ENCODE results near the gene GEMIN5.
"Not testable (repeated sequence)": the region's sequence is repeated elsewhere in the genome, so short reads cannot be mapped to it uniquely, and the experiment has no call there.

The GEMIN5 gene

DNA sequence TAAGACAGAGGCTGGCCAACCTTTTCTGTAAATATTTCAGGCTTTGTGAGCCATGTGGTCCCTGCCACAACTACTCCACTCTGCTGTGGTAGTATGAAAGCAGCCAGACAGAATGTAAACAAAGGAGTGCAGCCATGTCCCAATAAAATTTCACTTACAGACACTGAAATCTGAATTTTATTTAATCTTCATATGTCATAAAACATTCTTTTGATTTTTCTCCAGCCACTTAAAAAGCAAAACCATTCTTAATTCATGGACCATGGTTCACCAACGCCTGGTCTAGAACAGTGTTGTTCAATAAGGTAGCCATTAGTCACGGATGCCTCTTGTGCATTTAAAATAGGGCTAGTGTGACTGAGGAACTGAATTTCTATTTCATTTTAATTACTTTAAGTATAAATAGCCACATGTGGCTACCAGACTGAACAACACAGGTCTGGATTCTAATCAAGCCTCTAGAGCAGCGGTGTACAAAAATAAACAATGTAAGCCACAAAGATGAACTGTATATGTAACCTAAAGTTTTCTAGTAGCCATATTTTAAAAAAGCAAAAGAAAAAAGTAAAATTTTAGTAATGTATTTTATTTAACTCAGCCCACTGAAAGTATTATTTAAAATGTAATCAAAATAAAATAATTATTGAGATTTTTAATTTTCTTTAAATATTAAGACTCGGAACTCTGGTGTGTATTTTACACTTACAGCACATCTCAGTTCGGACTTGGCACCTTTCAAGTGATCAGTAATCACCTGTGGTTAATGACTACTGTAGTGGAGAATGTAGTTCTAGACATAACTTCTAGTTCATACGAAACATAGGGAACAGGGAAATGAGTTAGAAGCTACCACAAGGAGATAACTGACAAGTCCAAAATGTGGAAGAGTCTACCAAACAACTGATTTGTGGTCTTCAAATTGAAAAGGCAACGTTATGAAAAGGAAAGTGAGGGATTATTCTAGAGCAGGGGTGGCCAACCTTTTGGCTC lies 14.3 kb downstream of the GEMIN5 start:
- no peak overlapping the region for H3K4me3 Mint-ChIP-seq
- H3K9me3 Mint-ChIP-seq: no peaks in the 10 kb centered on the region
- peaks cover 21 to 37% of the 10 kb centered on the region in 2 donors for H3K36me3 Mint-ChIP-seq
- no peak overlapping the region for H3K27ac Mint-ChIP-seq
- DNase-seq (no peak), ATAC-seq (replicated peaks) (no peak)
- no peaks in the 10 kb centered on the region for H3K27me3 Mint-ChIP-seq
- H3K4me1 Mint-ChIP-seq: no peaks in the 10 kb centered on the region

DNA sequence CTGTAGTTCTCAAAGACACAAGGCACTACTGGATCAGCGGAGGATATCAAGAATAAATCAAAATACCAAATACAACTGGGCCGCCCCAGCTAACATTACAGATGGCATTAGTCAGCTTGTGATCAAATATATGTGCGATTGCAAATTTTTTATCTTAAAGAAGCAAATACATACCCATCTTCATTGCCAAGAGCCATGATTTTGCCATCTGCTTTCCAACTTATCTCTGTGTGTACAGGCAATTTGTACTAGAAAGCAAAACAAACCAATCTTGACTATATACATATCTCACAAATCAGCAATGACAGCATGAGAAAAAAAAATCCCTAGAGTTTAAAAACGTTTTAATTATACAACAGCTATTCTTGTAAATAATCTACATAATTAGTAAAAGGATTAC lies 20.3 kb downstream of the GEMIN5 start:
- H3K36me3 Mint-ChIP-seq: peaks cover 11 to 27% of the 10 kb centered on the region in 2 donors
- H3K4me1 Mint-ChIP-seq: no peaks in the 10 kb centered on the region
- H3K4me3 Mint-ChIP-seq: no peak overlapping the region

DNA sequence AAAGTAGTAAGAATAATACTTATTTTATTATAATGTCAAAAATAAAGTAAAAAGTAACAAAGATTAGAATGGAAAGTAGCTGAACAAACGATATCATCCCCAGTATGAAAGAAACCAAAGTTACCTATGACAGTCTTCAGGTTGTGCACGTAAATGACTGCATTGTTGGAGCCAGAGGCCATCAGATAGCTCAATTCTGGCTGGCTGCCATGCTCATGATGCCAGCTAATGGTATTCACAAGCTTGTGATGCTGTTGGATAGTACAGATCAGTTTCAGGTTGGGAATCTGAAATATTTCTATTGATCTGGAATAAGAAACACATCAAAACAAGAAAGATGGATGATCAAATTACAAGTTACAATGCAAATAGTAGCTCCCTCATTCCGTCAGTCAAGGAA lies 21.1 kb downstream of the GEMIN5 start:
- ATAC-seq (replicated peaks): no peak
- no peak overlapping the region for H3K4me3 Mint-ChIP-seq
- peaks cover 13 to 34% of the 10 kb centered on the region in 2 donors for H3K36me3 Mint-ChIP-seq

More for the DNA sequence above, 20.3 kb downstream of the GEMIN5 start:
- Mint-ChIP-seq H3K27me3 (no peaks in the 10 kb centered on the region), H3K27ac (peak overlapping the region; percentile 9), H3K9me3 (no peaks in the 10 kb centered on the region)
- DNase-seq: no peak
- no peak for ATAC-seq (replicated peaks)

DNA sequence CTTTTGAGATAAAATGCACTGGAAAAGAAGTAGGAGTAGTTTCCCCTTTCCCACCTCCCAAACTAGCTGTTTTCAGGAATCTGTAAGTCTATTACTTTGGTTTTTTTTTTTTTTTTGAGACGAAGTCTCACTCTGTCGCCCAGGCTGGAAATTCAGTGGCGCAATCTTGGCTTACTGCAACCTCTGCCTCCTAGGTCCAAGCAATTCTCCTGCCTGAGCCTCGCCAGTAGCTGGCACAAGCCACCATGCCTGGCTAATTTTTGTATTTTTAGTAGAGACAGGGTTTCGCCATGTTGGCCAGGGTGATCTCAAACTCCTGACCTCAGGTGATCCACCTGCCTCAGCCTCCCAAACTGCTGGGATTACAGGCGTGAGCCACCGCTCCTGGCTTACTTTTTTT lies 32.4 kb downstream of the GEMIN5 start:
- peaks cover 34 to 47% of the 10 kb centered on the region in 2 donors for H3K36me3 Mint-ChIP-seq
- H3K4me3 Mint-ChIP-seq; DNase-seq; H3K27me3 Mint-ChIP-seq; H3K27ac Mint-ChIP-seq; H3K4me1 Mint-ChIP-seq; ATAC-seq (replicated peaks); H3K9me3 Mint-ChIP-seq: not testable (repeated sequence)

More for the DNA sequence above, 21.1 kb downstream of the GEMIN5 start:
- Mint-ChIP-seq H3K4me1 (no peaks in the 10 kb centered on the region), H3K9me3 (no peaks in the 10 kb centered on the region), H3K27ac (no peak overlapping the region), H3K27me3 (no peaks in the 10 kb centered on the region)
- no peak for DNase-seq

DNA sequence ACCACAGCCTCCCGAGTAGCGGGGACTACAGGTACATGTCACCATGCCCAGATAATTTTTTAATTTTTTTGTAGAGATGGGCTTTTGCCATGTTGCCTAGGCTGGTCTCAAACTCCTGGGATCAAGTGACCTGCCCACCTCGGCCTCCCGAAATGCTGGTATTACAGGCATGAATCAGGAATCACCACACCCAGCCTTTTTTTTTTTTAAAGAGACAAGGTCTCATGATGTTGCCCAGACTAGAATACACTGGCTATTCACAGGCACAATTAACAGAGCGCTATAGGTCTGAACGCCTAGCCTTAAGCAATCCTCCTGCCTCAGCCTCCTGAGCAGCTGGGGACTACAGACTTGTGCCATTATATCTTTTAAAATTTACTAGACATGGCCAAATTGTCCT lies 36.1 kb downstream of the GEMIN5 start:
- Mint-ChIP-seq H3K36me3 (peaks cover 35 to 57% of the 10 kb centered on the region in 2 donors), H3K4me1 (no peaks in the 10 kb centered on the region), H3K27ac (no peak overlapping the region), H3K9me3 (no peaks in the 10 kb centered on the region), H3K27me3 (no peaks in the 10 kb centered on the region), H3K4me3 (no peak overlapping the region)
- ATAC-seq (replicated peaks): no peak
- no peak for DNase-seq

DNA sequence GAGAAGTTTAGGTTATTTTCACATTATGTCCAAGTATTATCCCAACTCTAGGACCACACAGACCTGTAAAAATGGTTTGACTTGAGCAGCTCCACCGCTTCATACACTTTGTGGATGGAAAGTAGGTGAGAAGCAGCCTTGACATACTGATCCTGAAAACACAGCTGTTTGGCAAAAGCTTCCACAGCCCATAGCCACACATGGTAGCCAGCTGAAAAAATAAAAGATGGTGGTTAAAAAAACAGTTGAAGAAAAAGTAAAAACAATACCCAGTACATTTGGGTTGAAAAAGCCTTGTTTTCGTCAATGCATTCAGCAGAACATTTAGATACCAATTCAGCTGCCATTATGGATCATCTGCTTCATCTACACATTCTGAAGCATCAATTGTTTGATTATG lies 36.7 kb downstream of the GEMIN5 start:
- Mint-ChIP-seq H3K27me3 (no peaks in the 10 kb centered on the region), H3K4me1 (no peaks in the 10 kb centered on the region), H3K36me3 (peaks cover 36 to 53% of the 10 kb centered on the region in 2 donors), H3K9me3 (no peaks in the 10 kb centered on the region), H3K27ac (no peak overlapping the region), H3K4me3 (no peak overlapping the region)
- DNase-seq (no peak), ATAC-seq (replicated peaks) (no peak)

DNA sequence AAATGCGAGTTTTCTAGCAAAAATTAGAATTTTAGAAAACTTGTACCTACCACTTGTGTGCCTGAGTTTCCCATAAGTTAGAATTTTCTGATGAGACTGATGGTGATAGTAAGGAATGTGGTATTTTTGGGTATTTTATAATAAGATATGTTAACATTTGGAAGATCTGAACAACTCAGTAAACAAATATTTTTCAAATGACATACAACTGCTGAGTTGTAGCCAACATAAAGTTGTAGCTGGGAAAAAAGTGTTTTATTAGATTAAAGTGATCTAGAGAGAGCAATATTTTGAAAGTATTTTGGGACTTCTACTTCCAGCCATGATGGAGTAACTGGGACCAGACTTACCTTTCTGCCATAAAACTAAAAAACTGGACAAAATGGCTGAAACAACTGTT lies 37.9 kb downstream of the GEMIN5 start:
- Mint-ChIP-seq H3K36me3 (peaks cover 40 to 61% of the 10 kb centered on the region in 2 donors), H3K4me3 (no peak overlapping the region), H3K27ac (no peak overlapping the region), H3K4me1 (no peaks in the 10 kb centered on the region), H3K27me3 (no peaks in the 10 kb centered on the region), H3K9me3 (no peaks in the 10 kb centered on the region)
- DNase-seq: no peak
- ATAC-seq (replicated peaks): no peak

DNA sequence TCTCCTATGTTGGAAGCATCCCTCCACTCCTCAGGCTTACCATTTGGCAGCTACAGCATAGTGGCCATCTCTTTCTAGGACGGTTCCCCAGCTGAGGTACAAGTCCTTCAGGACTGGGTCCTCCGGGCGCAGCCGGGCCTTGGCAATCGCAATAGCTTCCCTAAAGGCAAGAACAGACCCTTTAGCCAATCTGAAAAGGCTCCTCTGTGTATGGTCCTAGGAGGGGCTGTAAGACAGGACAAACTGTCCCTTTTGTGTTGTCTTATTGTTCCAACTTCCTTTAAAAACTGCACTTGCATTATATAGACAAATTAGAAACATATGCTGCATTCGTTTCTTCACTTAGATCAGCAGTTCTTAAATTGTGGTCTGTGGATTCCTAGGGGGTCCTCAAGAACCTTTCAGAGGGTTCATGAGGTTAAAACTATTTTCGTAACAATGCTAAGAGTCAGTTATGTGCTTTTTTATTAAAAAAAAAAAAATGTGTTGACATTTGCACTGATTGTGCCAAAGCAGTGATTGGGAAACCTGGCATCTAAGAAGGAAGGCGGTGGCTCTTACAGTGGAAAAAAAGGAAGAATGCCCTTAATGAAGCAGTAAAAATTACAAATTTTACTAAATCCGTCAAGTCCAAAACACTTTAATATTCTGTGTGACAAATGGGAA lies 38.7 kb downstream of the GEMIN5 start:
- no peak overlapping the region for H3K4me3 Mint-ChIP-seq
- no peak for DNase-seq
- H3K27ac Mint-ChIP-seq: peak overlapping the region; percentile 53
- no peaks in the 10 kb centered on the region for H3K27me3 Mint-ChIP-seq
- H3K36me3 Mint-ChIP-seq: peaks cover 41 to 60% of the 10 kb centered on the region in 2 donors
- no peak for ATAC-seq (replicated peaks)
- H3K4me1 Mint-ChIP-seq: no peaks in the 10 kb centered on the region
- no peaks in the 10 kb centered on the region for H3K9me3 Mint-ChIP-seq

DNA sequence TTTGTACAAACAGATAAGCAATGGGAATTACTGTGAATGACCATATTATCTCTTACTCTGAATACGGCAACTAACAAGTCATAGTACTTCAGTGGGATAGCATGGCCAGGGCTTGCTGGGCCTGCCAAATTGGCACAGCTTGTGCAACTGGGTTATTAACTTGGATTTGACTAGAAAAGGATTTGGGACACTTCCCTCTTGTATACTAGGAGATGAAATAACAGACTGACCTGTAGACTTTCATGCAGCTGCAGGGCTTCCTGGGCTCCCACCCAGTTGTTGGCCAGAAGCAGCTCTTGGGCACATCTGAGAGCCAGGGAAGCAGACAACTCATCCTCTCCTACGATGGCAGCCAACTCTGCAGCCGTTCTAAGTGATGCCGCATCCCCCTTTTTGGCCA lies 39.8 kb downstream of the GEMIN5 start:
- Mint-ChIP-seq H3K27me3 (no peaks in the 10 kb centered on the region), H3K4me3 (no peak overlapping the region)
- no peak for DNase-seq

DNA sequence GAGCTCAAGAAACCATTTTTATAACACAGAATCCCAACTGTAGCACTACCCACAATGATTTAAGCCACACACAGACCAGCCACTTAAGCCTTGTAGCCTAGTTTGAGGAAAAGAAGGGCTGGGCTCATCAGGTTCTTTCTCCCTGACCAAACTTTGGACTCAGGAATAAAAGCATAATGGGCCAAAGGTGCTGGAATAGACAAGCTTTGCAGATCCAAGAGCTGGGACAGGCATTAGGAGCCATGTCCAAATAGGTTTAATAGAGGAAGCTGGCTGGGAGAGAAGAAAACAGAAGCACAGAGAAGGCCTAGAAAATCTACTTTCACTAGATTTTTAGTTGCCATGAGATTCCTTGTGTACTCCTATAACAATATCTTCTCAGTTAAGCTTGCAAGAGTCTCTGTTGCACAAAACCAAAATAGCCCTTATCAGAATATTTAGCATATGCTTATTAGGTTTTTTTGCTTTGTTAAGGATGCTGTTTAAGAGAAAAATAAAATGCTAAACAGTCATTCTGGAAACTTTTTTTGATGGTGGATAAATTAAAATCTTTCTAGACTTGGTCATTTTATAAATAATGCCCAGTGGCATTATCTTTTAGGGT lies 41.3 kb downstream of the GEMIN5 start:
- Mint-ChIP-seq H3K27me3 (no peaks in the 10 kb centered on the region), H3K27ac (no peak overlapping the region), H3K9me3 (no peaks in the 10 kb centered on the region), H3K4me1 (no peaks in the 10 kb centered on the region), H3K36me3 (peaks cover 45 to 61% of the 10 kb centered on the region in 2 donors), H3K4me3 (no peak overlapping the region)
- ATAC-seq (replicated peaks) (no peak), DNase-seq (no peak)

More for the DNA sequence above, 39.8 kb downstream of the GEMIN5 start:
- Mint-ChIP-seq H3K4me1 (no peaks in the 10 kb centered on the region), H3K36me3 (peaks cover 44 to 62% of the 10 kb centered on the region in 2 donors), H3K9me3 (no peaks in the 10 kb centered on the region), H3K27ac (no peak overlapping the region)
- ATAC-seq (replicated peaks): no peak

DNA sequence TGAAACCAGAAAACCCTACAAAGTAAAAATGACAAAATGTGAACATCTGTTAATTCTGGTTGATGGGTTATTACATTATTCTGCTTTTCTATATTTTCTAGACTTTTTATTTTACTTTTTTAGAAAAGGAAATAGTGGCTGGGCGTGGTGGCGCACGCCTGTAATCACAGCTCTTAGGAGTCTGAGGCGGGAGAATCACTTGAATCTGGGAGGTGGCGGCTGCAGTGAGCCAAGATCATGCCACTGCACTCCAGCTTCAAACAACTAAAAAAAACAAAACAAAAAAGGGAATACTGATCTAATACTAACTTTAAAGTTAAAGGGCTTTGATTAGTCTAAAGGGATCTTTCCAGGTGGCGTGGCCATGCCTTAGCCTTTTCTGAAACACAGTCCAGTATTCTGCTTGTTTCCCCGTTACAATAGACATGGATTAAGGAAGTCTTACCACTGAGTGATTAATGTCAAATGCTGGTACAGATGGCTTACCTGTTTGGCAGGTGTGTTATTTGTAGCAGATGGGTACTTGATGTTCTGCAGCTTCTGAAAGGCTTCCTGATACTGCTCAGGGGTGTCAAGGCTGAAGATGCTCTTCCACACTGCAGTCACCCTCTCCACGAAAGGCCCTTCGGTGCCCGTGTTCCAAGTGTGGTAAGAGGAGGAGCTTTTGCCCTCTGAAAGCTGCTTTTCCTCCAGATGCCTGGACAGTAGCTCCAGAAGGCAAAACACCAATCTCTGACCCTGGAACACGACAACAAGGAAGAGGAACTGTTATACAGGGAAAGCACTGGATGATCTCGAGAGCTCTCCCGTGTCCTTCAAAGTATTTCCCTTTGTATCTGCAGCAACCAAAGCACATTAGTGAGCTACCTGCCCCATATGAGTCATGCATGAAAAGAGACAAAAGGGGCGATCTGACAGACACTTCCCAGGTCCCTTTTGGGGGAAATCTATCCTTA lies 42.1 kb downstream of the GEMIN5 start:
- DNase-seq (no peak), ATAC-seq (replicated peaks) (no peak)
- Mint-ChIP-seq H3K4me3 (no peak overlapping the region), H3K9me3 (no peaks in the 10 kb centered on the region), H3K36me3 (peaks cover 51 to 66% of the 10 kb centered on the region in 2 donors), H3K27ac (no peak overlapping the region), H3K27me3 (no peaks in the 10 kb centered on the region), H3K4me1 (no peaks in the 10 kb centered on the region)

DNA sequence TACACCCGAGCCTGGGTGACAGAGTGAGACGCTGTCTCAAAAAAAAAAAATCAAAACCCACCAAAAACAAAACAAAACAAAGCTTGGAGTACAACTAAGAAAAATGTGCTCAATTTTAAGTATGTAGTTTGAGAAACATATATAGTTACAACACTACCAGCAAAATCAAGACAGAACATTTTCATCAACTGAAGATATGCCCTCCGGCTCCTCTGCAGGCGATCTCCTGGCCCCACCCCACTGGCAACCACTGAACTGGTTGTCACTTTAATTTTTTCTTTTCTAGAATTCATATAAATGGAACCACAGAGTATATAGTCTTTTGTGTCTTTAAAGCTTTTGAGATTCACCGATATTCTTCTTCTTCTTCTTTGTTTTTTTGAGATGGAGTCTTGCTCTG lies 44.6 kb downstream of the GEMIN5 start:
- ATAC-seq (replicated peaks) (no peak), DNase-seq (no peak)
- H3K27me3 Mint-ChIP-seq: no peaks in the 10 kb centered on the region
- H3K27ac Mint-ChIP-seq: no peak overlapping the region
- H3K4me3 Mint-ChIP-seq: no peak overlapping the region
- H3K9me3 Mint-ChIP-seq: no peaks in the 10 kb centered on the region
- H3K36me3 Mint-ChIP-seq: peaks cover 62 to 66% of the 10 kb centered on the region in 2 donors
- no peaks in the 10 kb centered on the region for H3K4me1 Mint-ChIP-seq

DNA sequence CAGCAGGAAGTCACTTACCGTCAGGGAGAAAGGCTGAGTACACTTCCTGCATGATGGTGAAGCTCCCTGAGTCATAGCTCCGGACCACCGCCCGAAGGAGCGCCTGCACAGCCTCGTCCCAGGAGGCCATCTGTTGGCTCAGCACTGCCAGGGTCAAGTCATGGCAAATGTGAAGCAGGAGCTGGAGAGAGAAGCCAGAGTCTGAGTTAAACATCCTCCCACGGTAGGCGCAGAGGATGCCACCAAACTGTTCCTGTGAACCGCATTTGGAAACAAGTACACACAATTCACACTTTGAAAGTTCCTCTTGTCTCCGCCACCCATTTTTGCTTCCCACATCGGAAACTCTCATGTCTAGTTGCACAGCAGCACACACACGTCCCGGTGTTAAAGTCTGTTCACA lies 45.6 kb downstream of the GEMIN5 start:
- H3K4me1 Mint-ChIP-seq: no peaks in the 10 kb centered on the region
- H3K36me3 Mint-ChIP-seq: peaks cover 66 to 69% of the 10 kb centered on the region in 2 donors
- DNase-seq (no peak), ATAC-seq (replicated peaks) (no peak)
- no peak overlapping the region for H3K27ac Mint-ChIP-seq
- H3K4me3 Mint-ChIP-seq: no peak overlapping the region
- H3K9me3 Mint-ChIP-seq: peaks cover 3% of the 10 kb centered on the region in 2 donors
- no peaks in the 10 kb centered on the region for H3K27me3 Mint-ChIP-seq
